ENCODE data around the gene PARP15. TPM values are rescaled to one million over a fixed set of nuclear protein-coding genes. Genes with fewer than 3 reads are reported as not detected.
A peak's percentile ranks its signal among the peaks of the same experiment; 100 is the strongest.

PARP15 gene
- total RNA-seq (2014; rRNA removed; shearing (Covaris generic)): 0.08 and 0.28 TPM in 2 replicates

DNA sequence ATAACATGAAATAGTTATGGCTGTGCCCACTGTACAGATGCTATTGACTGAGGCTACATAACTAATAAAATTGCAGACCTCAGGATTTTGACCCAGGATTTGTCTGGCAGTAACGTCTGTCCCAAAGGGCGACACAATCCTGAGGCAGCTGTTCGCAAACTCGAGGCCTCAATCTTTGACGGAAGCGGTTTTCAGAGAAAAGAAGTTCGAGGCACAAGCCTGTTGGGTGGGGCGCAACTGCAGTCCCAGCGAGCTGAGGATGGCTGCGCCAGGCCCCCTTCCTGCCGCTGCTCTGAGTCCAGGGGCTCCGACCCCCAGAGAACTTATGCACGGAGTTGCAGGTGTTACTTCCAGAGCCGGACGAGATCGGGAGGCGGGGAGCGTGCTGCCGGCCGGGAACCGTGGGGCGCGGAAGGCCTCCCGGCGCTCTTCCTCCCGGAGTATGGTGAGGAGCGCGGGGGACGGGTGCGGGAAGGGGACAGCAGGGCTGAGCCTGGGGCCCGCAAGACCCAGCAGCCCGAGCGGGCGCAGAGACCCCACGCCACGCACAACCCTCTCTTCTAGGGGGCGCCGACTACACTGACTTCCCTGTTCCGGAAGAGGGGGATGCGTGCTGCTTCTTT is at the start of gene PARP15:
Gene PARP15, plus strand, starts transcription at position 242 of the 623 bp plus-strand sequence. Its CDS starts 18 bp downstream, at position 260.
- no peak for DNase-seq
- no peaks in the 10 kb centered on the region for H3K4me1 ChIP-seq
- H3K36me3 ChIP-seq: no peaks in the 10 kb centered on the region
- H3K9me3 ChIP-seq (replicated peaks): no peaks in the 10 kb centered on the region
- no peak within 1 kb of the TSS for H3K4me3 ChIP-seq
- no peaks in the 10 kb centered on the region for H3K27me3 ChIP-seq
- H3K27ac ChIP-seq: no peak within 1 kb of the TSS

DNA sequence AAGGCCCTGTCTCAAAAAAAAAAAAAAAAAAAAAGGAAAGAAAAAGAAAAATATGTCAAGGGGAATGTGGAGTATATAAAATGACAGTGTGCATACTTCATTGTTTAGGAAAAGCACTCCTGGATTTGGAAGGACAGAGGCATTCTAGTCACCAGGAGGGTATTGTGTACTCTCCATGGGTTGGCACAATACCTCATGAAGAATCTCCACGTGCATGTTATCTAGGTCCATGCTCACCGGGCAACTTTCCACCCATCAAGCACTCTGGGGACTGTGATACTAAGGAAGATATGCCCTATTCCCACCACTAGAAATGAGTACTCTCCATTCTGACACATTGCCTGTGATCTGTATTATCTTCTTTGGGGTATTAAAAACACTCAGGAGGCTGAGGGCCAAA is 47.3 kb upstream of the PARP15 start:
- Histone ChIP-seq H3K4me1 (no peaks in the 10 kb centered on the region), H3K27ac (no peak overlapping the region), H3K36me3 (no peaks in the 10 kb centered on the region), H3K9me3 (replicated peaks) (no peaks in the 10 kb centered on the region), H3K4me3 (no peak overlapping the region), H3K27me3 (no peaks in the 10 kb centered on the region)
- no peak for DNase-seq

DNA sequence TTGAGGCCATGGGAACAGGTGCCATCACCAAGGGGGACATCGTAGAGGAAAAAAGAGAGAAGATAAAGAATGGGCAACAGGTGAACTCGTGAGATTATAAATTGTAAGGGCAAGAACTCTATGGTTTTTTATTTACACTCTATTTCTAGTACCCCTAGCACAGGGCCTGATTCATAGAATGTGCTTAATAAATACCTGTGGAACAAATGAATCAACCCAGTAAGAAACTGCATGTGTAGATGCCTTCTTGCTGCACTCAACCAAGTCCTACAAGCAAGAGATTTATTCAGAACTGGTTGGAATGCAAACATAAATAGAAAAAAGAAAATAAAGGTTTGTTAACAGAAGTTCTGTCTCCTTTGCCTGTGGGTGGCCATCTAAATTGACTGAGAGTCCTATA is 44.0 kb upstream of the PARP15 start:
- Histone ChIP-seq H3K4me3 (no peak overlapping the region), H3K36me3 (no peaks in the 10 kb centered on the region), H3K9me3 (replicated peaks) (no peaks in the 10 kb centered on the region), H3K27me3 (no peaks in the 10 kb centered on the region), H3K27ac (no peak overlapping the region), H3K4me1 (no peaks in the 10 kb centered on the region)
- no peak for DNase-seq

DNA sequence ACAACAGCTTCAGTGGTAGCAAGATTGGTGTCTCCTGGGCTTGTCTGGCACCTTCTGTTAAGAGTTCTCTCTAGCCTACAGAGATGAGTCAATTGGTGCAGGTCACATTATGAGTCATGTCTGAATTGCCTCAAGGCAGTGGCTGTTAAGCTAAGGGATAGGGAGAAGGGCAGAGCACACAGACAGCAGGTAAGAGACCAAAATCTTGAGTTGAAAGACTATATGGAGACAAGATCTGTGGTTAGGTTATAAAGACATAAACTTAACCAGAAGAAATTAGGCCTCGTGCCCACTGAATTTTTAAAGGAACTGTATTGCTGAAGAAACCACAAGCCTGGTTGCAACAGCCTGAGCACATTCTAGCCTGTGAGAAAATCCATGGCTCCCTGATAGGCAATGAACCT is 43.5 kb upstream of the PARP15 start:
- H3K4me1 ChIP-seq: no peaks in the 10 kb centered on the region
- H3K36me3 ChIP-seq: no peaks in the 10 kb centered on the region
- no peaks in the 10 kb centered on the region for H3K27me3 ChIP-seq
- H3K4me3 ChIP-seq: no peak overlapping the region
- H3K27ac ChIP-seq: no peak overlapping the region
- no peak for DNase-seq
- H3K9me3 ChIP-seq (replicated peaks): no peaks in the 10 kb centered on the region

DNA sequence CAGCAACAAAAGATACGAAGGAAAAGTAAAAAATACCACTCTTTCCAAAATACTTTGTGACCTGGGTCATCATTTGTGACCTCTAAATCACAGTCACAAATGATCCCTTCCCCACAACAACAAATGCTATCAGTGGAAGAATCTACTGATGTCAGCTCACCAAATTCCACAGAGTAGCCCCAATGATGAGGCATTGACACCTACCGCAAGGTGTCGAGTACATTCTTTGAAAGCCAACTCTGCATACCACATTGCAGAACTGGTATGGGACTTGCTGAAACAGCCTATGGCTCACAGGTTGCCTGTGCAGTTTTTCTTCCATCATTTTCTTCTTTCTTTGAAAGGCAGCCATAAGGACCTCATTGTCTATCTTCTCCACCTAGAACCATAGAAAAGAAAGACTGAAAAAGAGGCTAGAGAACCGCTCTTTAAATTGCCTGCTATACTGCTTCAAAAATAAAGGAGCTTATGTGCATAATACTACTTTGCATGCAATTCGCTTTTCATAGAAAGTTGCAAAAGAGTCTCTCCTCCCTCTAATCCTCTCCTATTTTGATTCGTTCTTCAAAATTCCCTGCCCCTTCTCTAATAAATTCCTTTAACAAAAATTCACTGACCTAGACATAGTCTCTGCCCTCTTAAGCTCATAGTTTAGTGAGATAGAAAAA is 41.4 kb upstream of the PARP15 start:
- Histone ChIP-seq H3K4me1 (no peaks in the 10 kb centered on the region), H3K36me3 (no peaks in the 10 kb centered on the region; the same call in 1 of the 2 replicates), H3K27ac (no peak overlapping the region), H3K27me3 (no peaks in the 10 kb centered on the region), H3K9me3 (replicated peaks) (no peaks in the 10 kb centered on the region), H3K4me3 (no peak overlapping the region)
- DNase-seq: no peak

DNA sequence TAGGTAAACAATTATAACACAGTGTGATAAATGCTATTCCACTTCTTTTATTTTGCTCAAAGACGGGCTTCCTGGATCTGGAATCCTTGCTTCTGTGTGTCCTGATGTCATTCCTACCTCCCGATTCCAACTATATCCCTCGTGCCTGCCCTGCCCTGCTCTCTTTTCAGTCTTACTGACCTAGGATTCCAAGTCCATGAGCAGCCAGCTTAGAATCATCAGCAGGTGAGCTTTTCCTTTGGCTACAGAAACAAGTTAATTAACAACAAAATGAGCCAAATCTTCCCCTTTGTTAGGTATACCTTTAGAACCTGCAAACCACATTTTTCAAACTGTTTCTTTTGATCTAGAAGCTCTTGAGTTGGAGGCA is 40.8 kb upstream of the PARP15 start:
- H3K27me3 ChIP-seq: no peaks in the 10 kb centered on the region
- no peak for DNase-seq
- no peaks in the 10 kb centered on the region; the same call in 1 of the 2 replicates for H3K36me3 ChIP-seq
- H3K27ac ChIP-seq: no peak overlapping the region
- H3K9me3 ChIP-seq (replicated peaks): no peaks in the 10 kb centered on the region
- no peak overlapping the region for H3K4me3 ChIP-seq
- H3K4me1 ChIP-seq: no peaks in the 10 kb centered on the region

DNA sequence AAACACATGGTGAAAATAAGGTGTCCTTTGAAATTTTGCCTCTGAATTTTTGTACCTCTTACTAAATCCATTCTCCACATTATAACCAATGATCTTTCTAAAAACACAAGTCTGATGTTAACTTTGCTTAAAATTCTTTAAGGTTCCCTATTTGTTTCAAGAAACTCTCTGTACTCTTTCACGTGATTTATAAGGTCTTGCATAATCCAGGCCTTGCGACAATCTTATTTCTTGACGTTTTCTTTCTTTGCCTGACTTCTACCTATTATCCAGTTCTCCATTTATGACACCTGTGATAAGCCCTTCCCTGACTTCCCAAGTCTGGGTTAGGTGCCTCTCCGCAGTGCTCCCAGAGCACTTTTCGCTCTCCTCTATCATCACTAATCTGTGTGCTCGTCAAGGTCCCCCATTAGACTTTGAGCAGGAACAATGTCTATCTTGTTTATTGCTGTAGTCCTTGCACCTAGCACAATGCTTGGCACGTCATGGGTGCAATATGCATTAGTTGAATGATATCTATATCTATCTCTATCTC is 38.4 kb upstream of the PARP15 start:
- no peaks in the 10 kb centered on the region for H3K4me1 ChIP-seq
- H3K9me3 ChIP-seq (replicated peaks): no peaks in the 10 kb centered on the region
- H3K4me3 ChIP-seq: no peak overlapping the region
- no peaks in the 10 kb centered on the region; the same call in 1 of the 2 replicates for H3K36me3 ChIP-seq
- H3K27me3 ChIP-seq: no peaks in the 10 kb centered on the region
- no peak overlapping the region for H3K27ac ChIP-seq
- DNase-seq: no peak

DNA sequence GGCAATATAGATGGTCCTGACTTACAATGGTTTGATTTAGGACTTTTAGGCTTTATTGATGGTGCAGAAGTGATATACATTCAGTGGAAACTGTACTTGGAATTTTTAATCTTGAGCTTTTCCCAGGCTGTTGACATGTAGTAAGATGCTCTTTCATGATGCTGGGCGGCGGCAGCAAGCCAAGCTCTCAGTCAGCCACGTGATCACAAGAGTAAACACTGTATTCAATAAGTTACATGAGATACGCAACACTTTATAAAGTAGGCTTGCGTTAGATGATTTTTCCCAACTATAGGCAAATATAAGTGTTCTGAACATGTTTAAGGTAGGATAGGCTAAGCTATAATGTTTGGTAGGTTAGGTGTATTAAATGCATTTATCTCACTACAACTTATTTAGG is 31.3 kb upstream of the PARP15 start:
- H3K4me1 ChIP-seq: no peaks in the 10 kb centered on the region
- H3K27ac ChIP-seq: no peak overlapping the region
- H3K27me3 ChIP-seq: no peaks in the 10 kb centered on the region
- no peak for DNase-seq
- H3K36me3 ChIP-seq: no peaks in the 10 kb centered on the region; the same call in 1 of the 2 replicates
- H3K9me3 ChIP-seq (replicated peaks): no peaks in the 10 kb centered on the region
- no peak overlapping the region for H3K4me3 ChIP-seq

DNA sequence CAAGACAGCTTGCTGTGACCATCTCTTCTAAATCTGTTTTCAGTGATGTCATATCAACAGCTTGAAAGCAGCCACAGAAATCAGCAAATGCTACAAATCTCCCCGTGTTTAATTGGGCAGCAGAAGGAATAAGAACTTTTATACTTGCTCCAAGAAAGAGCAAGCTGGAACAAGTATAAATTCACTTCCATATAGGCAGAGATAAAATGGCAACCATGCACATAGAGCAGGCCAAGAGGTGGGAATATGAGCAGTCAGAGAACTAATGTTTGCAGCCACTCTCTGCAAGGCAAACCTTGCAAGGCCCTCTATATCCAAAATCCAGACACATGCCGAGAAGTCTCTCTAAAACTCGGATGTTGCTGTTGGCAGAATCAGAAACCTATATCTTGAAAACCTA is 29.4 kb upstream of the PARP15 start:
- DNase-seq: no peak
- H3K36me3 ChIP-seq: no peaks in the 10 kb centered on the region; the same call in 1 of the 2 replicates

DNA sequence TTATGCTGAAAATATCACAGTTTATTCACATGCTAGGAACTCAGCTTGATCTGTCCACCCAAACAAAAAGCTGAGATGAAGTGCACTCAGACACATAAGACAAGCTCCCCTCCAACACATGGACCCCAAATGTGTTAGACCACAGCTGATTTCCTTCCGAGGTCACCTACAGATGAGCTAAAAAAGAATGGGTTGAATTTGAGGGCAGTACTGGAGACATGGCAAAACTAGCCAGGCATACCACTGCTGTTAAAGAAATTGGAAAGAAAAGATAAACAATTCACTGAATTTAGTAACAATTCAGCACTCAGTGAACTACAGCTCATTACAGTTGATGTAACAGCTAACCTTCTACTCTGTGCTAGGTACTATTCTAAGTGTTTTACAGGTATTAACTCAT is 28.8 kb upstream of the PARP15 start:
- H3K36me3 ChIP-seq: no peaks in the 10 kb centered on the region; the same call in 1 of the 2 replicates
- H3K4me3 ChIP-seq: no peak overlapping the region
- no peaks in the 10 kb centered on the region for H3K27me3 ChIP-seq
- no peak for DNase-seq
- no peaks in the 10 kb centered on the region for H3K9me3 ChIP-seq (replicated peaks)
- H3K27ac ChIP-seq: no peak overlapping the region
- no peaks in the 10 kb centered on the region for H3K4me1 ChIP-seq

More for the DNA sequence above, 29.4 kb upstream of the PARP15 start:
- Histone ChIP-seq H3K27ac (no peak overlapping the region), H3K4me3 (no peak overlapping the region), H3K27me3 (no peaks in the 10 kb centered on the region), H3K9me3 (replicated peaks) (no peaks in the 10 kb centered on the region), H3K4me1 (no peaks in the 10 kb centered on the region)

DNA sequence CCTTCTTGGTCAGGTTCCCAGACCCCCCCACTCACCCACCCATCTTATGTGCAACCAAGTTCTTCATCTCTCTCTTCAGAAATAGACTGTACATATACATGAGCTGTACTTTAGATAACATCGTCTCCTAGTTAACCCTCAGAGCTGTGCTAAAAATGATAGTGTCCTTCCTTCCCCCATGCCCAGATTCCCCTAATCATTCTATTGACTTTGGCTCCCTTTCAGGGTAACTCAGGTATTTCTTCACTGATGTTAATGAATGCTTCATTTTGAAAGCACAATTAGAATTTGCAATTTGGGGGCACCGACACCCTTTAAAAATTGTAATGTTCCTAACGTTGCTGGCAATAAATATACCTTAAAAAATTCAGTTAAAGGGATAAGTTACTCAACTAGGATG is 24.3 kb upstream of the PARP15 start:
- no peaks in the 10 kb centered on the region; the same call in 1 of the 2 replicates for H3K36me3 ChIP-seq
- H3K27me3 ChIP-seq: no peaks in the 10 kb centered on the region
- no peak for DNase-seq
- H3K9me3 ChIP-seq (replicated peaks): no peaks in the 10 kb centered on the region
- H3K4me1 ChIP-seq: no peaks in the 10 kb centered on the region
- no peak overlapping the region for H3K4me3 ChIP-seq
- H3K27ac ChIP-seq: no peak overlapping the region

DNA sequence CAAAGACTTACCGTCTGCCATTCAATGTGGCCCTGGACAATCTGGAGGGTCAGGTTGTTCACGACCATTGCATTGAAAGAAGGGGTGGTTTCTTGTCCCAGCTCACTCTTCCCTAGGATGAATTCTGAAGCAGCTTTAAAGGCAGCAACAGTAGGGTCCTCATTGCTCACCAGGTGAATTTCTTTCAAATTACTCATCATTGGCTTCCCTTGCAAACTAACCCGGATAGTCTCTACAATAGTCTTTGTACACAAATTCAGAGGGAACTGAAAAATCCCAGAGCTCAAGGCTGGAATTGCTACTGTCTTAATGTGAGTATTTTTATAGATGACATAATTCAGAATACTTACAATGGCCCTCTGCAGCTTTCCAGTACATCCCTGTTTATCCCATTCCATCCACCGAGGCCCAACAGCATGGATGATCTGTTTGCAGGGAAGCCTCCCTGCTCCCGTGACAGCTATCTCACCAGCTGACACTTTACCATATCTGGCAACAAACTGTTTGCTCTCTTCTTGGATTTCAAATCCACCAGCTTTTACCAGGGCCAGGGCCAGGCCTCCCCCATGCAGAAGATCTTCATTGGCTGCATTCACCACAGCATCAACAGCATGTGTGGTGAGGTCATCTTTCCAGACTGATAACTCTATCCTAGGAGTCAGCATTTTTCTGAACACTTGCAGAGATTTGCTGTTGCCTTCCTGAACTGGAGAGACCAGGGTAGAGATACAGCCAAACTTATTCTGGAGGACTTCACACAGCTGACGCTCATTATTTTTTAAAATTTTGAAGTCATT is 22.0 kb upstream of the PARP15 start:
- no peaks in the 10 kb centered on the region for H3K4me1 ChIP-seq
- no peak overlapping the region for H3K4me3 ChIP-seq
- H3K9me3 ChIP-seq (replicated peaks): no peaks in the 10 kb centered on the region
- H3K36me3 ChIP-seq: no peaks in the 10 kb centered on the region; the same call in 1 of the 2 replicates
- peak in 1 of 2 experiments; percentile 18 for DNase-seq
- no peaks in the 10 kb centered on the region for H3K27me3 ChIP-seq
- no peak overlapping the region for H3K27ac ChIP-seq

DNA sequence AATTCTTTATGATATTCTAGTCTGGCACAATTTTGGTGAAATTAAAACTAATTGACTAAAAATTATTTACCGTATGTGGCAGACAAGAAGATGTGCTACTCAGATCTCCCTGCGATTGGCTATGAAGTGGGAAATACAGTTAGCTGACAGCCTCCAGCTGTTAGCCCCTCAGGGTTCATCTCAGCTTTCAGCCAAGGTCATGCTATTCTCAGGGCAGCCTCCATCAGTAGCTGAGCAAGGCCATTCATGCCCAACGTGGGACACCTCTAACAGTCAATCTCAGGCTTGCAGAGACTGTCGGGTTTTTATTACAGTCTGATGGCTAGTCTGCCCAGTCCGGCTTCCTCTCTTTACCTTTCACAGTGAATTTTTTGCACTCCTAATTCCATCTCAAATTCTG is 20.1 kb upstream of the PARP15 start:
- peak in 1 of 2 experiments; percentile 17 for DNase-seq
- Histone ChIP-seq H3K27me3 (no peaks in the 10 kb centered on the region), H3K9me3 (replicated peaks) (no peaks in the 10 kb centered on the region), H3K27ac (no peak overlapping the region), H3K4me1 (0 out of 2 replicates have a peak, but pooled peaks cover 2% of the 10 kb centered on the region), H3K4me3 (no peak overlapping the region), H3K36me3 (no peaks in the 10 kb centered on the region; the same call in 1 of the 2 replicates)

DNA sequence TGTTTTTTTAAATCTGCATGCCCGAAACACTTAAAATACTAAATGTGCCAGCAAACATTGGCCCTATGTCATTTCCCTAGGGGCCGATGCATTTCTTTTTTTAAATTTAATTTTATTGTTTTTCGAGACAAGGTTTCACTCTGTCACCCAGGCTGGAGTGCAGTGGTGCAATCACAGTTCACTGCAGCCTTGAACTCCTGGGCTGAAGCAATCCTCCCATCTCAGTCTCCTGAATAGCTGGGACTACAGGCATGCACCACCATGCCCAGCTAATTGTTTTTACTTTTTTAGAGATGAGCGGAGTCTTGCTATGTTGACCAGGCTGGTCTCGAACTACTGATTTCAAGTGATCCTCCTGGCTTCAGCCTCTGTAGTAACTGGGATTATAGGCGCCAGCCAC is 18.8 kb upstream of the PARP15 start:
- no peak overlapping the region for H3K4me3 ChIP-seq
- no peaks in the 10 kb centered on the region for H3K9me3 ChIP-seq (replicated peaks)
- peaks cover 7% of the 10 kb centered on the region for H3K4me1 ChIP-seq
- no peak overlapping the region for H3K27ac ChIP-seq
- no peaks in the 10 kb centered on the region for H3K27me3 ChIP-seq
- no peaks in the 10 kb centered on the region; the same call in 1 of the 2 replicates for H3K36me3 ChIP-seq
- no peak for DNase-seq

DNA sequence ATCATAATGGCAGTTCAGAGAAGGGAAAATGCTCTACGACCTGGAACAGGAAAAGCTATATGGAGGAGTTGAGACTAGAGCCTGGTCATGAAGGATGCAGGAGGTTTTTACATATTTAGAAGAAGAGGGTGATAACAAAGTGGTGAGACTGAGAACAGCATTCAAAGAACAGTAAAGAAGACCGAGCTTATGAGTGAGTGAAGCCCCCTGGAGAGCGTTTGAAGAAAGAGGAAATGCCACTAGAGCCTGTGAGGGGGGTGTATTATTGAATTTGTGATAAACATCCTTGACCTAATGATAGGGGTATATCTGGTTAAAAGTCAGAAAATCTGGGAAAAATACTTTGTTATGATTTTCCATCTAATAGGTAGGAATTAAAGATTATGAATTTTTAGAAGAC is 17.5 kb upstream of the PARP15 start:
- Histone ChIP-seq H3K36me3 (no peaks in the 10 kb centered on the region; the same call in 1 of the 2 replicates), H3K4me3 (no peak overlapping the region), H3K27me3 (no peaks in the 10 kb centered on the region), H3K27ac (no peak overlapping the region), H3K9me3 (replicated peaks) (no peaks in the 10 kb centered on the region), H3K4me1 (peaks cover 10% of the 10 kb centered on the region)
- DNase-seq: no peak
